GM12865 (cell line): ENCODE measurements around the gene B4GALT3.
A peak's percentile ranks its signal among the peaks of the same experiment; 100 is the strongest.

Source experiments
- DNase-seq: peaks from one replicate; pipeline ENCODE4 v3.0.0; 2010; ENCODE audit warnings: low read depth
- H3K4me3 ChIP-seq: 2 replicates; pipeline ENCODE4 v1.5.1; 2011; ENCODE audit warnings: mild to moderate bottlenecking, low read depth, low read length, control low read depth
- TF ChIP-seq, protein P1 (sequence below): IDR thresholded peaks from 2 replicates; pipeline ENCODE4 v1.5.1; 2011; ENCODE audit warnings: low read length, control low read depth, low read depth, inconsistent platforms; ENCODE audit not compliant: insufficient read depth; ENCODE audit errors: missing control alignments

B4GALT3 gene

DNA sequence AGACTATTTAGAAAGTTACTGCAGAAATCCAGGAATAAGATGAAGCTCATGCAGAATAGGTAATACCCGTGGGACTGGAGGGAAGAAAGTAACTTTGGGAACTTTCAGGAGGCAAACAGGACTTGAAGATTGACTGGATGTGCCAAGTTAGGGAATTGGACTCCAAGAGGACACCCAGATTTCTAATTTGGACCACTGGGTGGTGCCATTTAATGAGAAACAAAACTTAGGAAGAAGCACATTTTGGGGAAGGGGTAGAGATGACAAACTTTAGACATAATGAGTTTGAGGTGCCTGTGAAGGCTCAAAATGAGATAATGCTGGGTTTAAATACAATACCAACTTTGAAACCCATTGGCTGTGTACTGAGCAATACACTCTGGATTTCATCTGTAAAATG lies 3.3 kb upstream of the B4GALT3 start:
- TF ChIP-seq, protein P1, sequence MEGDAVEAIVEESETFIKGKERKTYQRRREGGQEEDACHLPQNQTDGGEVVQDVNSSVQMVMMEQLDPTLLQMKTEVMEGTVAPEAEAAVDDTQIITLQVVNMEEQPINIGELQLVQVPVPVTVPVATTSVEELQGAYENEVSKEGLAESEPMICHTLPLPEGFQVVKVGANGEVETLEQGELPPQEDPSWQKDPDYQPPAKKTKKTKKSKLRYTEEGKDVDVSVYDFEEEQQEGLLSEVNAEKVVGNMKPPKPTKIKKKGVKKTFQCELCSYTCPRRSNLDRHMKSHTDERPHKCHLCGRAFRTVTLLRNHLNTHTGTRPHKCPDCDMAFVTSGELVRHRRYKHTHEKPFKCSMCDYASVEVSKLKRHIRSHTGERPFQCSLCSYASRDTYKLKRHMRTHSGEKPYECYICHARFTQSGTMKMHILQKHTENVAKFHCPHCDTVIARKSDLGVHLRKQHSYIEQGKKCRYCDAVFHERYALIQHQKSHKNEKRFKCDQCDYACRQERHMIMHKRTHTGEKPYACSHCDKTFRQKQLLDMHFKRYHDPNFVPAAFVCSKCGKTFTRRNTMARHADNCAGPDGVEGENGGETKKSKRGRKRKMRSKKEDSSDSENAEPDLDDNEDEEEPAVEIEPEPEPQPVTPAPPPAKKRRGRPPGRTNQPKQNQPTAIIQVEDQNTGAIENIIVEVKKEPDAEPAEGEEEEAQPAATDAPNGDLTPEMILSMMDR: no peak
- no peak overlapping the region for H3K4me3 ChIP-seq
- no peak for DNase-seq

DNA sequence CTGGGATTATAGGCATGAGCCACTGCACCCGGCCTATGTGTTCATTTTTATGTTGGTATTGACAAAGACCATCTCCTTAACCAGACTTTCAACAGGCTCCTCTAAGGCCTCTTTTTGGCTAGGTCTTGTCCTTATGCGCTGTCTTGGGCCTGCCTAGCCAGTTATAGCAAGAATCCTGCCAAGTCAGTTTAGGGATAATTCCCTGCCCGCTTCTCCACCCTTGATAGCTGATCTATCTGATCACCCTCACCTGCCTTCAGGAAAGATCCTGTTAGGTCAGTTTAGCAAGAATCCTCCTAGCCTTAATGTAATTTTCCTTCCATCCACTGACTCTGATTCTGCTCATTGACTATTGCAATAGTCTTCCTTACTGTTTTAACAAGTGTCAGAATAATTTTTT lies 2.4 kb upstream of the B4GALT3 start:
- H3K4me3 ChIP-seq: no peak overlapping the region
- TF ChIP-seq, protein P1: no peak
- DNase-seq: no peak

DNA sequence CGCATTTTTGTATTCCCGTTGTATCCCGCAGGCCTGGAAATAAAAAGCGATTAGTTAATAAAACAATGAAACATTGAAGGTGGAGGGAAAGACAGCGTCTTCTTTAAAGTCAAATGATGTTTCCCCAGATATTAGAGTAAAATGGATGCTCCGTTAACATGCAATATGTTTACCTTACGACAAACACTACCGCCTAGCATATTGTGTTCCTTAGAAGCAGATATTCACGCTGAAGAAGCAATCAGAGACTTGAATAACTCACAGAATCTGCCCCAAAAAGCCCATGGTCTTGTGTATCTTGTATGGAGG lies 583 bp upstream of the B4GALT3 start:
- TF ChIP-seq, protein P1: no peak
- no peak for DNase-seq
- peak overlapping the region; percentile 74 for H3K4me3 ChIP-seq

DNA sequence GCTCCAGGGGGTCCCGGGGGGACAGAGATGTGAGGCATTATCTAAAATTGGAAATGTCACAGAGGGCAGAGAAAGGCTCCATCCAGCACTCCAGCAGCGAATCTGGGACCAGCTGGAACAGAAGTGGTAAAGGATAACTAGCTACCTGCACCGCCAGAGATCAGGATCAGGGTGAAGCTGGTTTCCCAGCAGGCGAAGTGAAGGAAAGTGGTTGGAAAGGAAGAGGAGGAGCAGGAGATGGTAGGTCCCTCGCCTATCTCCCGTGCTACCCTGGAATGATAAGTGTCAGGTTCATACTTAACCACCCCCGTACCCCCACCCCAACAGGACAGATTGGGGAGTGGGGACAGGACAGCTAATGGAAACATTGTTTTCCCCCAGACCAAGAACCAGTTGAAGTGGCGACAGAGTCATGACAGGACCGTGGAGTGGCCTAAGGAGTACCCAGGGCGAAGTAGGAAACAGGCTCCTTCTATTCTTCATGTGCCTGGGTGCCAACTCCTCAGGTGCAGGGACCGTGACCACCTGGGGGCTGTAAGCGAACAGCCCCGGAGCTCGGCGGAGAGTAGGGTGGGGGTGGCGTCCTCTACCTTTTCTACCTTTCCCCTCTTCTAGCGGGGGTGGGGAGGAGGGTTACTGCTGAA lies 717 bp downstream of the B4GALT3 start:
- DNase-seq: no peak
- TF ChIP-seq, protein P1: no peak
- peak overlapping the region; percentile 74 for H3K4me3 ChIP-seq

DNA sequence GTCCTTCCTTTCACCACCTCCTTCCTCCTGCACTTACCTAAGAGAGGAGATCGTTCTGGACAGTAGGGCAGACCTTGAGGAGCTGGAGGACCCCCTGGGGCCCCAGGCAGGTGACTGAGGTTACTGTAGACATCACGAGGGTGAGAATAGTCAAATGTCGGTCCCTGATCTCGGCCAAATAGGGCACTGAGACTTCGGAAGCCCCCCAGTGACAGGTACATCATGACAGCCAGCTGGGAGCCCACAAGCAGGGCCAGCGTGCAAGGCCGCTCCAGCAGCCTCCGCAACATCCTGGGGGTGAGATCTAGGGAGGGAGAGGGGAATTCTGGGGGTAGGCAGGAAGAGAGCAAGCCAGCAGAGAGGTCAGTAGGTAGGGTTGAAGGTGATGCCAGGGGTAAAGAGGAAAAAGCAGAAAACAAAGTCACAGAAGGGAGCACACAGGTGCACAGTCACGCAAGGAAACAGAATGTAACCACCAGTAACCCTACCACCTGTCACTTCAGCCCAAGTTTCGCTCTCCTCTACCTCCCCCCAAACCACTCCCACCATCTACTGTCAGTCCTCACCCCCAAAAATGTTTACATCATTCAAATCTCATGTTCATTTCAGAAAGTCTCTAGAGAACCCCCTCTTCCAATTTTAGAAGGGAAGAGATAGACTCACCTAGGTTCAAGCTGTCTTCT lies 1.4 kb downstream of the B4GALT3 start:
- TF ChIP-seq, protein P1: no peak
- H3K4me3 ChIP-seq: peak overlapping the region; percentile 74
- DNase-seq: peak; percentile 69

DNA sequence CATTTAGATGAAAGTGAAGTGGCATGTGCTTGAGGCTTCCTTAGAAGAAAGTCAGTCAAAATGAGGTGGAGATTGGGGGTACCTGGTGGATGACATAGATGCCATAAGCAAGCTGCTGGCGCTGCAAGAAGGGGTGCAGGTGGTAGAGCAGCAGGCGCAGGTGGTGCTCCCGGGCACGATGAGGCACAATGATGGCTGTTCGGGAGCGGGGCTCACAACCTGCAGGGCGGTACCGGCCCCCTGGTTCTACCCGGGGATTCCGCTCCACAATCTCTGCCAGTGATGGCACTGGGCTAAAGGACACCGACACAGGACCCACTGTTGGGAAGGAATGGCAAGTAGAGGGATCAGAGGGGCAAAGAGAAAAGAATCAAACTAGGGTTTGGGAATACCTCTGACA lies 2.4 kb downstream of the B4GALT3 start:
- no peak for DNase-seq
- TF ChIP-seq, protein P1: no peak
- H3K4me3 ChIP-seq: no peak overlapping the region

DNA sequence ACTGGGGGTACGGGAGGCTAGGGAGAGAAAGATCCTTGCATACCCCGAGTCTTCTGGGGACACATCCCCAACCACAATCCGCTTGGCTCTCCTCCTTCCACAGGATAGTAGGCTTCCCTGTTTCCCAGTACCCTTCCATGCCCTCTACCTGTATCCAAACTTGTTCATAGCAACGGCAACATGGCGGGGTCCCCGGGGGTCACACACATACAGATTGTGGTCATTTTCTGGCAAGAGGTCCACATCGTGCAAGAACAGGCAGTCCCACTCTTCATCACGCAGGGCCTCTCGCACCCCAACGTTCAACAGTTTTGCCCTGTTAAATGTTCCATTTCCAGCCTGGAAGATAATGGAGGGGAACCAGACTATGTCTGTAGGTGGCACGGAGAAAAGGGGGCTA lies 3.6 kb downstream of the B4GALT3 start:
- H3K4me3 ChIP-seq: no peak overlapping the region
- TF ChIP-seq, protein P1: no peak
- DNase-seq: no peak
